Smooth muscle cell (in vitro differentiated cells): ENCODE data around the gene DPP10. TPM values are rescaled to one million over a fixed set of nuclear protein-coding genes. Genes with fewer than 3 reads are reported as not detected.
A peak's percentile ranks its signal among the peaks of the same experiment; 100 is the strongest.

Experiments
- DNase-seq: peaks from one replicate; lab custom pipeline; 2025; ENCODE audit not compliant: unreplicated experiment; lab: John Stamatoyannopoulos, UW
- H2AFZ ChIP-seq: fragments of 200-600 bp; sonication (generic); 2 replicates; pipeline ENCODE4 v1.6.0; 2016; ENCODE audit warnings: antibody characterized with exemption, low read depth, mild to moderate bottlenecking
- H3F3A ChIP-seq: fragments of 200-600 bp; sonication (generic); 2 replicates; pipeline ENCODE4 v1.6.0; 2017; ENCODE audit warnings: antibody characterized with exemption, low read depth
- H3K27ac ChIP-seq: fragments of 200-600 bp; sonication (generic); 2 replicates; pipeline ENCODE4 v1.5.1; 2016; ENCODE audit warnings: low read depth, mild to moderate bottlenecking
- H3K27me3 ChIP-seq: fragments of 200-600 bp; sonication (generic); 2 replicates; pipeline ENCODE4 v1.6.1; 2016; ENCODE audit warnings: low read depth, mild to moderate bottlenecking
- H3K36me3 ChIP-seq: fragments of 200-600 bp; sonication (generic); 2 replicates; pipeline ENCODE4 v1.5.1; 2016; ENCODE audit warnings: low read depth
- H3K4me1 ChIP-seq: fragments of 200-600 bp; sonication (generic); 2 replicates; pipeline ENCODE4 v1.5.1; 2016; ENCODE audit warnings: low read depth
- H3K4me2 ChIP-seq: fragments of 200-600 bp; sonication (generic); 2 replicates; pipeline ENCODE4 v1.6.0; 2016; ENCODE audit warnings: mild to moderate bottlenecking
- H3K4me3 ChIP-seq: fragments of 200-600 bp; sonication (generic); 2 replicates; pipeline ENCODE4 v1.5.1; 2016; ENCODE audit warnings: mild to moderate bottlenecking
- H3K79me2 ChIP-seq: fragments of 200-600 bp; sonication (generic); 2 replicates; pipeline ENCODE4 v1.6.0; 2016; ENCODE audit warnings: low read depth, mild to moderate bottlenecking
- H3K9ac ChIP-seq: fragments of 200-600 bp; sonication (generic); 2 replicates; pipeline ENCODE4 v1.6.0; 2016; ENCODE audit warnings: low read depth
- H3K9me3 ChIP-seq: fragments of 200-600 bp; sonication (generic); replicated peaks from 2 replicates; pipeline ENCODE4 v1.5.1; 2016; ENCODE audit warnings: low read depth
- H4K20me1 ChIP-seq: fragments of 200-600 bp; sonication (generic); 2 replicates; pipeline ENCODE4 v1.6.0; 2016; ENCODE audit warnings: low read depth
- WGBS: methylation state at CpG from one replicate; pipeline ENCODE4 v1.1.7; 2016; ENCODE audit warnings: low lambda C conversion rate; 5-methylcytosine and 5-hydroxymethylcytosine counted together
- polyA plus RNA-seq: library from polyadenylated mRNA; unstranded; fragments of >200 nt; fragmentation: Nextera tagmentation; extraction: Ambion mirVana; gene quantifications from 2 replicates; pipeline ENCODE4 v1.2.1, GENCODE V29; 2016
- total RNA-seq: library from RNA; depleted of rRNA; stranded (reverse); fragments of >200 nt; gene quantifications from 2 replicates; pipeline ENCODE4 v1.2.3, GENCODE V29; 2014
- TF ChIP-seq, protein P1 (sequence below): fragments of 200-600 bp; sonication (generic); IDR thresholded peaks from 2 replicates; pipeline ENCODE4 v1.5.1; 2017; ENCODE audit warnings: borderline replicate concordance, mild to moderate bottlenecking, antibody characterized with exemption; ENCODE audit not compliant: insufficient read depth, poor library complexity, severe bottlenecking

The DPP10 gene
- total and polyA plus RNA-seq, 2 experiments from 2014 or later, result 3.6 TPM; not detected in 1

DNA sequence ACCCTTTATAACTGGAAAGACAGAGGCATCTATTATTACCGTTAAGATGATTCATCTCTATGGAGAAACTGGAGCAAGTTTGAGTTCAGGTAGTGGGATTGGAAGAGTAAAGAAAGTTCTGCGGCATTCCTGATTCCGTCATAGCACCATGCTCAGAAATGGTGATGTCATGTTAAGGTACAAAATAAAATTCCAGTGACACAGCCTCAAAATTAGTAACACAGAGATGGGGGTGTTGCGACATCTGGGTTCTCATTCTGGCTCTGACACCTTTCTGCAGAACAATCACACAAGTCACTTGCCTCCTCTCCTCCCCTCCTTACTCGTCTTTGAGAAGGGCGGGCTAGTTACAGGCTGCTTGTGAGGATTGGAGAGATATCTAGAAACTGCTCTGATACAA is 105.7 kb downstream of the DPP10 start:
- Histone ChIP-seq H3F3A (peaks cover 10% of the 10 kb centered on the region), H3K4me1 (peaks cover 5% of the 10 kb centered on the region), H3K4me2 (no peak overlapping the region), H2AFZ (no peak overlapping the region), H4K20me1 (no peaks in the 10 kb centered on the region), H3K4me3 (no peak overlapping the region), H3K9ac (no peak overlapping the region), H3K27me3 (peaks cover 11% of the 10 kb centered on the region), H3K36me3 (no peaks in the 10 kb centered on the region), H3K27ac (no peak overlapping the region), H3K9me3 (no peaks in the 10 kb centered on the region), H3K79me2 (no peaks in the 10 kb centered on the region)
- DNase-seq, result no peak
- 82% methylated on average over 6 of the region's 6 CpGs for WGBS
- TF ChIP-seq, protein P1, sequence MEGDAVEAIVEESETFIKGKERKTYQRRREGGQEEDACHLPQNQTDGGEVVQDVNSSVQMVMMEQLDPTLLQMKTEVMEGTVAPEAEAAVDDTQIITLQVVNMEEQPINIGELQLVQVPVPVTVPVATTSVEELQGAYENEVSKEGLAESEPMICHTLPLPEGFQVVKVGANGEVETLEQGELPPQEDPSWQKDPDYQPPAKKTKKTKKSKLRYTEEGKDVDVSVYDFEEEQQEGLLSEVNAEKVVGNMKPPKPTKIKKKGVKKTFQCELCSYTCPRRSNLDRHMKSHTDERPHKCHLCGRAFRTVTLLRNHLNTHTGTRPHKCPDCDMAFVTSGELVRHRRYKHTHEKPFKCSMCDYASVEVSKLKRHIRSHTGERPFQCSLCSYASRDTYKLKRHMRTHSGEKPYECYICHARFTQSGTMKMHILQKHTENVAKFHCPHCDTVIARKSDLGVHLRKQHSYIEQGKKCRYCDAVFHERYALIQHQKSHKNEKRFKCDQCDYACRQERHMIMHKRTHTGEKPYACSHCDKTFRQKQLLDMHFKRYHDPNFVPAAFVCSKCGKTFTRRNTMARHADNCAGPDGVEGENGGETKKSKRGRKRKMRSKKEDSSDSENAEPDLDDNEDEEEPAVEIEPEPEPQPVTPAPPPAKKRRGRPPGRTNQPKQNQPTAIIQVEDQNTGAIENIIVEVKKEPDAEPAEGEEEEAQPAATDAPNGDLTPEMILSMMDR, result no peak

DNA sequence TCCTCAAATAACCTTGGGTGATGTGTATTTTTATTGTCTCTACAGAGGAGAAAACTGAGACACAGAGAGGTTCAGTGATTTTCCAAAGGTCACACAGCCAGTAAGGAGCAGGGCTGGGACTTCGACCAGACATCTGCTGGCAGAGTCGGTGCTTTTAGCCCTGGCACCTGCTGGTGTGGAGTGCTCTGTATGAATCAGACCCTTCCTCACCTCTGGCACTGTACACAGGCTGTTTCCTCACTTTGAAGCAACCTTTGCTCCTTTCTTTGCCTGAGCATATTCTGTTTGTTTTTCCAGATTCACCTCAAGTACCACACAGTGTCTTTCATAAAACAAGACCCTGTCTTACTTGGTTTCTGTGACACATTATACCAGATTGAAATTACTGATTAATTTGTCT is 107.9 kb downstream of the DPP10 start:
- Histone ChIP-seq H2AFZ (no peak overlapping the region), H3F3A (no peaks in the 10 kb centered on the region), H3K79me2 (no peaks in the 10 kb centered on the region), H3K36me3 (no peaks in the 10 kb centered on the region), H3K4me3 (no peak overlapping the region), H3K27ac (no peak overlapping the region), H3K9me3 (no peaks in the 10 kb centered on the region), H3K27me3 (peaks cover 23% of the 10 kb centered on the region), H3K4me2 (no peak overlapping the region), H4K20me1 (no peaks in the 10 kb centered on the region), H3K9ac (no peak overlapping the region), H3K4me1 (no peaks in the 10 kb centered on the region)
- WGBS, result 89% methylated on average over 2 of the region's 2 CpGs
- DNase-seq, result no peak
- TF ChIP-seq, protein P1, result no peak

DNA sequence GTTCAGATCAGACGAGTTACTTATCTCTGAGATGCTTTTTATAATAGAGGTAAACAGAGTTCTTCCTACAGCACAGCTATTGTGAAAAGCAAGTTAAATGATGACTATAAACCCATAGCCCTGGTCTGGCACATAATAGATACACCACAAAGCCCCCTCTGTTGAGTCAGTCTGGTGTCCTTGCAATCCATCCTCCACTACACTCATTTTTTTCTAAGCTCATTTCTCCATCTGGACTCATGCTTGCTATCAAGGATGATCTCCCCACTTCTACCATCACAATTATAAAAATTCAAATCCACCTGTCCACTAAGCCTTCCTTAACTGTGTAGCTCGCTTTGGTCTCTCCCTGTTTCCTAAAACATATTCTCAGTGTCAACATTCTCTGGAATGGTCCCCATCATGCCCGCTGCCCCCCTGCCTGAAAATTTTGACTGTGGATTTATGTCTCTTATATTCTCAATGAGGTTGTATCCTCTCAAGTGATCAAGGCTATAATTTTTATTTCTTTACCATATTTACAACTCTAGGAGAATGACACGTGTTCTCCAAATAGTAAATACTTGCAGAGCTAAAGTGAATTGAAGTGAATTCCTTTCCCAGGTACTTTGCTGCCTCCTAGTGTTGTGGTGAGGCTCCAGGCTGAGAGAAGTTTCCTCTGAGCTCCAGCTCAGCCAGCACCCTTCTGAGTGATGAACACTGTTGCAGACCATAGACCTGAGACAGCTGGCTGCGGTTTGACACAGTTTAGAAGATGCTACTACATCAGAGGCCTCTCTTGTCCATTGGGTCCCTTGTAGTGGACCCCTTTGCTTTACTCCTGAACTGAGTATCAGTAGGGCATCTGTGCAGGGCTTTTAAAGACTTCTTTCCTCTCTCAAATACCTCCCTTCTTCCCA is 108.7 kb downstream of the DPP10 start:
- Histone ChIP-seq H3K4me3 (no peak overlapping the region), H3F3A (no peaks in the 10 kb centered on the region), H4K20me1 (no peaks in the 10 kb centered on the region), H3K9me3 (no peaks in the 10 kb centered on the region), H3K79me2 (no peaks in the 10 kb centered on the region), H3K4me1 (no peaks in the 10 kb centered on the region), H3K4me2 (no peak overlapping the region), H3K36me3 (no peaks in the 10 kb centered on the region), H2AFZ (no peak overlapping the region), H3K27ac (no peak overlapping the region), H3K27me3 (peaks cover 24% of the 10 kb centered on the region), H3K9ac (no peak overlapping the region)
- WGBS, result 62% methylated on average over 5 of the region's 5 CpGs
- DNase-seq, result no peak
- TF ChIP-seq, protein P1, result peak; percentile 75

DNA sequence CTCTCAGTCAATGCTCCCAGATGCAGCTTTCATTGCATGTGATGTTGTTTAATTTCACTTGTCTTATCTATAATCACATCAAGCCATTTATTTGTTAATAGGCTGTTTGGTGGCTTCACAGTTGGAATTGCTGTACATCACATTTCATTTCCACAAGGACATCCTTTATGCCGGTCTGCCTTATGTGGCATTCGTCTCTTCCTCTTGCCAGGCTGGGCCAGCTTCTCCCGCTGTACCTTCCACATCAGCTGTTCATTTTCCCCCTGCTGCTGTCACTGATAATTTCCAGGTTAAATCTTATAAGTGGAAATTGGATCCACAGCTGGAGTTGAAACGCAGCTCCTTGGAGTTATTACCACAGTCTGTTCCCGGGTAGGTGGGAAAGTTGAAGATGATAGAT is 110.6 kb downstream of the DPP10 start:
- Histone ChIP-seq H3K9me3 (no peaks in the 10 kb centered on the region), H2AFZ (no peak overlapping the region), H3K27ac (no peak overlapping the region), H3K4me3 (no peak overlapping the region), H3K4me1 (no peaks in the 10 kb centered on the region), H3K27me3 (peaks cover 24% of the 10 kb centered on the region), H3K36me3 (no peaks in the 10 kb centered on the region), H3K79me2 (no peaks in the 10 kb centered on the region), H4K20me1 (no peaks in the 10 kb centered on the region), H3F3A (no peaks in the 10 kb centered on the region), H3K9ac (no peak overlapping the region), H3K4me2 (no peak overlapping the region)
- no peak for DNase-seq
- WGBS, result 90% methylated on average over 5 of the region's 5 CpGs
- TF ChIP-seq, protein P1, result no peak
